HG03342 (cell line): ENCODE data around the gene KIAA1549.

ENCODE experiments used
- ATAC-seq: cut with Tn5 transposase; IDR thresholded peaks from one replicate; pipeline ENCODE4 v1.9.1; 2021; ENCODE audit warnings: mild to moderate bottlenecking, moderate library complexity; ENCODE audit not compliant: unreplicated experiment

The KIAA1549 gene

DNA sequence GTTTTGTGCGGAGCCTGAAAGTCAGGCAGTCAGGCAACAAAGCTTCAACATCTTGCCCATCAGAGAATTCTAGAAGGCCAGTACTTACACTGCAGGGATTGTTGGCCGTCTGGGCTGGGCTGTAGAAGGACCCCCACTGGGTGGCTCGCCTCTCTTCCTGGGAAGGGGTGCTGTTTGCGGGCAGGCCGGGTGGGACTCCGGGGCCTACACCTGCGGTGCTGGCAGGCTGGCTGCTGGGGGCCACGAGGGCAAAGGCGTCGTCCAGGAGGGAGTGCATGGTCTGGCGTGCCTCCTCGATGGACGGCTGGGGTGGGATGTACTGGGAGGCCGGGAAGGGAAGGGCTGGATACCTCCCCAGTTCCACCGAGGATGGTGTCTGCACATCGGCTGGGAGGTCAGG is 120.1 kb downstream of the KIAA1549 start:
- no peak for ATAC-seq

- no peak for ATAC-seq
Observed at GRCh38 chr7:138857728-138858127, 123.5 kb downstream of the KIAA1549 start.

- ATAC-seq: no peak
Observed at GRCh38 chr7:138854115-138854645, 127.0 kb downstream of the KIAA1549 start.

DNA sequence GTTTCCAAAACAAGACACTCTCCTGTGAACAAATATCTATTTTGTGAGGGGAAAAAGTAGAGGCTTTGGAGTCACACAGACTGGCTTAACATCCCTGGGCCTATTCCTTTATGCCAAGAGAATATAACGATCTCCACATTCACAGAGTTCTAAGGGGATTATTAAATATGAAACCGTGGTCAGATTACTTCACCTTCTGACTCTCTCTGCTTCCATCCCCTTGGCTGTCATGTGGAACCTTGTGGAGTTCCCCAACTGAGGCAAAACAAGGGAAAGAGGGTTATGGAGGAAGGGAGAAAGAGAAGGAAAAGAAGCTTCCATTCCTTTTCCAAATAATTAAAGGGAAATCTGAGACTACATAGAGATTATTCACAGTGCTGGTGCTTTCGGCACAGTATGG is 127.7 kb downstream of the KIAA1549 start:
- no peak for ATAC-seq

DNA sequence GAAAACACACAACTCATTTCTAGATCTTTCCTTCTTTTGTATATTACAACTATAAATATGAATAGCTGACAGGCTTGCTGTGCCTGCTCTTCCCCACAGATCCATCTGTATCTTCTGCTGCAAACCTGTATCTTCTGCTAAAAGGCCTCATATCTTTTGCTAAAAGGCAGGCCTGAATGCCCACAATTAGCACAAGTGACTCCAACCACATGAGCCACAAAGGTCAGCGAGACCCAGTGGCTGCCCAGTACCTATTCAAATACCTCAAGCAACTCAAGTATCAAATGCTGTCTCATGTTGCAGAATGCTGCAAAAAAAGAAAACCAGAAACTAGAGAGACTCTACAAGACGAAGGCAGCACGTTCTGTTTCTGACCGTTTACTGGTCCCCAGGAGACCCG is 128.7 kb downstream of the KIAA1549 start:
- ATAC-seq: no peak

GRCh38 chr7:138849701-138850100 is 131.5 kb downstream of the KIAA1549 start:
- no peak for ATAC-seq

DNA sequence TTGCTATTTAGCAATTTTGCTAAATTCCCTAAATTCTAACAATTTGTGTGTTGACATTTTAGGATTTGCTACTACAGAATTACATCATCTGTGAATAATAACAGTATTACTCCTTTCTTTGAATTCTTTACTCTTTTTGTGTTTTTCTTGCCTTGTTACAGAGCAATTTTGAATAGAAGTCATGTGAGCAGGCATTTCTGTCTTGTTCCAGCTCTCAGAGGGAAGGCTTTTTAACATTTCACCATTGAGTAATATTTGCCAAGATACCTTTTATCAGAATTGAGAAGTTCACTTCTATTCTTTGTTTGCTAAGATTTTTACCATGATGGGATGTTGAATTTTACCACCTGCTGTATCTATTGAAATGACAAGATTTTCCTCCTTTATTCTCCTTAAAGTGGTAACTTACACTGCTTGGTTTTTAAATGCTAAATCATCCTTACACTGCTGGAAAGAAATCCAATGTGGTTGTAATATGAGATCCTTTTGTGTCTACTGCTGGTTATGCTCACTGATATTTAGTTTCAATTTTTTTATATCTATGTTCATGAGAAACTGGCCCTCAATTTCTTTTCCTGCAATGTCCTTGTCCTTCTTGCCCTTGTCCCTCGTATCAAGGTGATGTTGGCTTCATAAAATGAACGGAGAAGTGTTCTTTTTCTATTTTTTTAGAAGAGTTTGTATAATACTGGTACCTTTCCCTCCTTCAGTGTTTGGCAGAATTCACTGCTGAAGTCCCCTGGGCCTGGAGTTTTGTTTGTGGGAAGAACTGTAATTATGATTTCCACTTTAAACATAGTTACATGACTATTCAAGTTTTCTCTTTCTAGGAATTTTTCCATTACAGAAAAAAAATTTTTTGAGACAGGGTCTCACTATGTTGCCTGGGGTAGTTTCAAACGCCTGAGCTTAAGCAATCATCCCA is 132.9 kb downstream of the KIAA1549 start:
- no peak for ATAC-seq

GRCh38 chr7:138845711-138846110 is 135.5 kb downstream of the KIAA1549 start:
- no peak for ATAC-seq

GRCh38 chr7:138843632-138844580 is 137.3 kb downstream of the KIAA1549 start:
- ATAC-seq: no peak

DNA sequence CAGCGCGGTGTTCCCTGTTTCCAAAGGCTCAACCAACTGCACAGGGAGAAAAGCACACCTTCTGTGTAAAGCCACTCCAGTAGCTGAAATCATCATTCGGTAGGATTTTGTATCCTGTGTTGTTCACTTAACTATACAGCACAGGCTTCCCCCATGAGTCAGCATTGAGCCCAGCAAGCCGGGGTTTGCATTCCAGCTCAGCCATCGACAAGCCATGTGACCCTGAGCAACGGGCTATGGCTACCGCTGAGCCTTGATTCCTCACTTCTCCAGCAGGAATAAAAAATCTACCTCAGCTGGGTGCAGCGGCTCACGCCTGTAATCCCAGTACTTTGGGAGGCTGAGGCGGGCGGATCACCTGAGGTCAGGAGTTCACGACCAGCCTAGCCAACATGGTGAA is 139.1 kb downstream of the KIAA1549 start:
- ATAC-seq: no peak

DNA sequence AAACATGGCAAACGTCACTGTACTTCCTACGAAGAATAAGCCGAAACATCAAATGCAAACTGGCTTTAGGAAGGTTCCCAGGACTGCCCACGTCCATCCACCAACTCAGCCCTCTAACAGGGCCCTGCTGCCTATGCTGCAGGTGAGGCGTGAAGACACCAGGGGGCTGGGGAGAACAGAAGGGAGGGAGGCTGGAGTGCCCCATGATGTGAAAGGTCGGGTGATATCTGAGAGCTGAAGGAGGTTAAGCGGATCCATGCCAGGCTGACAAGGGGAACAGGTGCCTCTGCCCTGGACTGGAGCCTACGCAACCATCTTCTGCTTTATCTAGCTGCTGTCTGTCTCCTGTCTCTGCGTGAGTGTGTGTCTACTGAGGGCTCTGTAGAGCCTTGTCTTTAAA is 143.0 kb downstream of the KIAA1549 start:
- ATAC-seq: no peak

DNA sequence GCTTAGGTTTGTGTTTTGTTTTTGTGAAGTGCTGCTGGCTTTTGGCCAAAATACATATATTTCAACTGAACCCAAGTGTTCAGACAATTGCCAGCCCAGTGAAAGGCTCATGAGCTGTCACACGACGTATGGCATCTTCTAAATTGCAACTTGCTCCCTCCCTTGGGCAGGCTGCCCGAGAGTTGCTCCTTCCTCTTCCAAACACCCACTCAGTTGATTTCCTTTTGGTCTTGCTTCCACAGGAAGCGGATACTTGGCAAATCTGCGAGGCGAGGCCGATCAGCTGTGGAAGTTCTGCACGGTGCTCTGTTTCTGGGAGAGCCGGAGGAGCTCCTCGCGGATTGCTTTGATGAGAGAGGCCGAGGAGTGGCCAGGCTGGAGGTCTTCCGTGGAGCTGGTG is 143.6 kb downstream of the KIAA1549 start:
- ATAC-seq: no peak

DNA sequence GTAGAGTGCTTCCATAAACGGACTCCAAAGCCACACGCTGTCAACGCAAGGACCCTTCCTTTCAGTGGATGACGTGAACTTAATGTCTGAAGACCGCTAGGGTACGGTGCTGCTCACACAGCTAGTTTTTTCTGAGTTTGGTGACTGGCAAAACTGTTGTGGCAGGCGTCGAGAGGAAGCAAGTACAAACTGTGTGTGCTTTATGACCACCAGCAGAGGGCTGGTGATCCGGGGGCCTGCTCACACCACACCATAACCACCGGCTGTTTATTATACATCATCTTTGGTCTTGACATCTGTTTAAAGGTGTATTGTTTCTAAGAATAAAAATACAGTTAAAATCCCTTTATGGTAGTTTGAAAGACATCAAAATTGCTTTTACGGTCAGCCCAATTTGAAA is 146.1 kb downstream of the KIAA1549 start:
- ATAC-seq: no peak

GRCh38 chr7:138834583-138834982 is 146.6 kb downstream of the KIAA1549 start:
- ATAC-seq: no peak

GRCh38 chr7:138833596-138833995 is 147.6 kb downstream of the KIAA1549 start:
- no peak for ATAC-seq

- no peak for ATAC-seq
Observed at GRCh38 chr7:138832966-138833365, 148.2 kb downstream of the KIAA1549 start.

- no peak for ATAC-seq
Observed at GRCh38 chr7:138829335-138829734, 151.9 kb downstream of the KIAA1549 start.

DNA sequence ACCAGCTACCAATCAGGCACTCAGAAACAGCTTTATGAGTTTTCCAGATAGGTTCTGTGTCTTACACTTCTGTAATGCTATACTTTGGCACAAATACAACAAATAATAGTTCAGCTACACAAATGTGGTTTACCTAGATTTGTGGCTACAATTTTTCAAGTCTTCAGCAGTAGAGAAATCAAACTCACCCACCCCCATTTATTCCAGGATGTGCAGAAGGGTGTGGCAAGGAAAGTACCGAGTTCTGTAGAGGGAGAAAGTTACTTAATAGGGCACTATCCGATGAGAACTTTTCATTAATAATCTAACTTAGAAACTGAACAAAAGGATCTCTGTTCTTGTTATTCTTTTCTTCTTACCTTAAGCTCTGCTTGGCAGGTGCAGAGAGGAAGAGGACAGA is 152.9 kb downstream of the KIAA1549 start:
- no peak for ATAC-seq

- no peak for ATAC-seq
Observed at GRCh38 chr7:138825049-138825721, 156.0 kb downstream of the KIAA1549 start.

GRCh38 chr7:138822867-138823535 is 158.2 kb downstream of the KIAA1549 start:
- no peak for ATAC-seq
